ENCODE measurements around the gene KCTD6.

Gene KCTD6

DNA sequence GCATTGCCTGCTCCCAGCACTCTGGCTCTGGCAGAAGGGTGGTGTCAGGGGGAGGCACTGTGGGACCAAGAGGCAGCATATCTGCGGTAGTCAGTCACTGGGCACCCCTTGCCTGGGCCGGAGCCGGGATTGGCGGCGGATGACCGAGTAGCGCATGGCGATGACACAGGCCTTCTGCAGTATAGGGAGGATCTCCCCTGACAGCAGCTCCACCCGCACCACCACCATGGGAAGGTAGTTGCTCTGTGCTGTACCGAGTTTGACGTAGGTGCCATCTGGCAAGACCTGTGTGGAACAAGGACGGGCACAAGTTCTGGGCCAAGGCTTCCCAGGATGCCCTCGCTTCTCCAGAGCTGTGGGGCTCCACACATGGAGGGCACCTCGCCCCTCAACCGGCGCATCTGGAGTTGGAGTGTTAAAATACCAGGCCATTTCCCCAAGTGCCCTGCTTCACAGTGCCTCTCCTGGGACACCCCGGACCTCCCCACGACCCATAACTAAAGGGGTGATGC, 38.5 kb downstream of the KCTD6 start:
- H3K4me3 ChIP-seq (ENCODE audit: low read length): no peak overlapping the region
- TF ChIP-seq, protein P1, sequence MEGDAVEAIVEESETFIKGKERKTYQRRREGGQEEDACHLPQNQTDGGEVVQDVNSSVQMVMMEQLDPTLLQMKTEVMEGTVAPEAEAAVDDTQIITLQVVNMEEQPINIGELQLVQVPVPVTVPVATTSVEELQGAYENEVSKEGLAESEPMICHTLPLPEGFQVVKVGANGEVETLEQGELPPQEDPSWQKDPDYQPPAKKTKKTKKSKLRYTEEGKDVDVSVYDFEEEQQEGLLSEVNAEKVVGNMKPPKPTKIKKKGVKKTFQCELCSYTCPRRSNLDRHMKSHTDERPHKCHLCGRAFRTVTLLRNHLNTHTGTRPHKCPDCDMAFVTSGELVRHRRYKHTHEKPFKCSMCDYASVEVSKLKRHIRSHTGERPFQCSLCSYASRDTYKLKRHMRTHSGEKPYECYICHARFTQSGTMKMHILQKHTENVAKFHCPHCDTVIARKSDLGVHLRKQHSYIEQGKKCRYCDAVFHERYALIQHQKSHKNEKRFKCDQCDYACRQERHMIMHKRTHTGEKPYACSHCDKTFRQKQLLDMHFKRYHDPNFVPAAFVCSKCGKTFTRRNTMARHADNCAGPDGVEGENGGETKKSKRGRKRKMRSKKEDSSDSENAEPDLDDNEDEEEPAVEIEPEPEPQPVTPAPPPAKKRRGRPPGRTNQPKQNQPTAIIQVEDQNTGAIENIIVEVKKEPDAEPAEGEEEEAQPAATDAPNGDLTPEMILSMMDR (IDR thresholded peaks at IDR 0.05; ENCODE audit: insufficient read depth, low read depth, low read length, missing control alignments): no peak
- no peak for DNase-seq (ENCODE audit: low read depth)

DNA sequence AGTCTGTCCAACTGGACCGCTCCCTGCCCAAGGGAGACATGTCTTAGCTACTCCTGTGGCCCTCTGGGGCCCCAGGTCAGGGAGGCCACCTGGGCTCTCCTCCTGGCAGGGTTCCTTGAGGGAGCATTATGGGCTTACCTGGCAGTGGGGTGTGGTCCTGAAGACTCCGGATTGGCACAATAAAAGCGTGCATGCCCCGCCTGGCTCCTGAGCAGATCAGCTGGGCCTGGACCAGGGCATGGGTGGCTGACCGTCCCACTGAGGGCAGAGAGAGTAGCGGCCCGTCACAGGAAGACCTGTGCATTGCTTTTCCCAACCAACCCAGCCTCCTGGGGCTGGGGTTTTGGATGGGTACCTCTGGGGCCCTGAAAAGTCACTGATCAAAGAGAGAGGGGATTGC, 39.7 kb downstream of the KCTD6 start:
- DNase-seq (ENCODE audit: low read depth): no peak
- TF ChIP-seq, protein P1 (IDR thresholded peaks at IDR 0.05; ENCODE audit: insufficient read depth, low read depth, low read length, missing control alignments): no peak
- H3K4me3 ChIP-seq (ENCODE audit: low read length): no peak overlapping the region

DNA sequence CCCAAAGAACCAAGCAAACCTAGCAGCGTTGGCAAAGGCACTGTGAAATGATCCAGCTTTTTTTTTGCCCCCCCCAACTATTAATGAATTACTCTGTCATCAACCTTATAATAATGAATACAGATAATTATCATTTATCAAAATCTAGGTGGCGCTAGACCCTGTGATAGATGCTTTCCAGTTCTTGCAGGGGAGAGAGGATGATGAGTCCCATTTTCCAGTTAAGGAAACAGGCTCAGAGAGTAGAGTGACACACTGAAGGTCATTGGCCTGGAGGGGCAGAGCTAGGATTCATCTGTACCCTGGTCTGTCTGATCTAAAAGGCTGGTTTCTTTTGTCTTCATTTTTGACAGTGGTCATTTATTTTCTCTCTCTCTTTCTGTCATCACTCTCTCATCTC, 40.1 kb downstream of the KCTD6 start:
- no peak overlapping the region for H3K4me3 ChIP-seq (ENCODE audit: low read length)

DNA sequence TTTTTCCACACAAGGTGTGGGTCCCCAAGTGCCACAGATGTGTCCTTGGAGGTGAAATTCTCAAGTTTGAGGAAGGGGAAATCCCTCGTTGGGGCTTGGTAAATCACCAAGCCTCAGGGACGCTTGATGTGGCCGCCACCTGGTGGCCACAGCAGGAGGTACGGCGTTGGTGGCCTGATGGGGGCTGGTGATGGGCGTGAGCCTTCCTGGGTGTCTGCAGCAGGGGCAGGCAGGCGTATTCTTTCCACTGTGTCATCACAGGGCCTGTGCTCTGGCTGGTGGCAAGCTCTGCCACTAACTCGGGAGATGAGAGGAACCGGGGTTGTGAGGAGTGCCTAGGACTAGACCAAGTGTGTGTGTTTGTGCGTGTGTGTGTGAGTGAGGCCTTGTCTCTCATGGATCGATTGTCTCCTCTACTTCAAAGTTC, 40.9 kb downstream of the KCTD6 start:
- TF ChIP-seq, protein P1 (IDR thresholded peaks at IDR 0.05; ENCODE audit: insufficient read depth, low read depth, low read length, missing control alignments): peak; percentile 96
- no peak overlapping the region for H3K4me3 ChIP-seq (ENCODE audit: low read length)
- DNase-seq (ENCODE audit: low read depth): peak; percentile 78

More for the DNA sequence above, 40.1 kb downstream of the KCTD6 start:
- TF ChIP-seq, protein P1 (IDR thresholded peaks at IDR 0.05; ENCODE audit: insufficient read depth, low read depth, low read length, missing control alignments): peak; percentile 32
- DNase-seq (ENCODE audit: low read depth): peak; percentile 44

DNA sequence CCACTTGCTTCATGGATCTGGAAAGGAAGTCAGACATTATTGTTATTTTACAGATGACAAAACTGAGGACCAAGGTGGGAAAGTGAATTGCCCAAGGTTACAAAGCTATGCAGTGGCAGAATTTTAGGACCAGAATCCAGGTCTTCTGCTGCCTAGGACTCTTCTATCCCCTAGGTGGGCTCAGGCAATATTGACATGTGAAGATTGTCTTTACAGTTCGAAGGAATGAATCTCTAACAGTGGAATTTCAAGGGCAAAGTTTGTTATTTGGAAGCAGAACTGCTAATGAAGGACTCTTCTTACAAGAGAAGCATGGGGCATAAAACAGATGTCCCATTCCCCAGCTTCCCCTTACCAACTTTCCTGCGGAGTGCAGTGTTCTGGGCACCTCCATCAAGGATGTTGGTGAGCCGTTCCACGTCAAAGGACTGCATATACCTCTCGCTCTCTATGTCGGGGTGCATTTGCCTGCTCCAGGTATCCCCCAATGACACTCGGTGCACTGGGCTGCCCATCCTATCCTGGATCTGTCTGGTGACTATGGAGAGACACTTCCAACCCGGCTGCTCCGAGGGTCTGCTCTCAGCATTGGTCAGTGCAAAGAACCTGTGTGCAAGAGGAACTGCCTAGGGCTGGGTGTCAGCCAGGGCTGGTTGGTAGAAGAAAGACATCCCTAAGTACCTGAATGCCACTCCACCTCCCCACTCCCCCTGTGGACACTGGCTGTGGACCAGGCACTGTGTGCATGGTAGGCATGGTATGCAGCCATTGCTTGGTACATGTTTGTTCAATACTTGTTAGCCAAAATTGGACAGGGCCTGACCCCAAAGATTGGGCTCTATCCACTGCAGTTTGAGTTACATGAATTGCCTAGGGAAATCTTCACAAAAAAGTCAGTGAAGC, 42.9 kb downstream of the KCTD6 start:
- TF ChIP-seq, protein P1 (IDR thresholded peaks at IDR 0.05; ENCODE audit: insufficient read depth, low read depth, low read length, missing control alignments): no peak

DNA sequence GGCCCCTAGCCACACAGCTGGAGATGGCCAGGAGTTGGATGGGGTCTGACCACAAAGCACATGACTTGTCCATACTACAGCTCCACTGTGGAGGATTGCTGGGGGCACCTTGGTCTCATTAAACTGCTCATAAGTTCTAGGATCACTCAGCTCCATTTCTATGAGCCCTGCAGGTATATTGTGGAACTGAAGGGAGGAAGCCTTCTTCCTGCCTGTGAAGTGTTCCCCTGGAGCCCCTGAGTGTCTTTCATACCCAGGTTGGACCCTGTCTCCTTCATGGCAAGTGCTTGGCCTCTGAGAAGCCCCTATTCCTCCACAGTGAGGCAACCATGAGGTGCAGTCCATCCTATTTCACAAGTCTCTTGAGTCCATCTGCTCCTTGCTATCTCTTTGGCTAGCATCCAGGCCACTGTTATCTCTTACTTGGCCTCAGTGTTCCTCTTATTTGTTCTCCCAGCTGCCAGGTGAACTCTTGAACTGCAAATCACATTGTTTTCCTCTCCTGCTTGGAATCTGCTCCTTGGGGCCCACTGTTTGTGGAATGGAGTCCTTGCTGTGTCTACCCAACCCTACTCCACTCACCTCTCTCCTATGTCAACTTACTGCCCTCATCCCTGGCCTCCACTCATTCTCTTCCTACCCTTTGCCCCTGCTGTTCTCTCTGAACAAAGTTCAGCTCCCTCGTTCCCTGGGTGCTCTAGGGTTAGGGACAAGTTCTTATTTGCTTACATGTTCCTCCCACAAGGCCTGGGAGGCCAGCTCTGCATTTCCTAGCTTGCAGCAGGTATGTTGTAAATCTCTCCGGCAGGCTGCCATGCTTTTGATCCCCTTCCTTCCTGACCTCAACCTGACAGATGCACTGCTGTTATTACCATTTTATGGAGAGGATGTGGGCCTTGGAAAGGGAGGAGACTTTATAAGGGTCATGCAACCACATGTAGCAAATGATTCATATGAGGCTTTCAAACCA, 43.9 kb downstream of the KCTD6 start:
- no peak for DNase-seq (ENCODE audit: low read depth)
- TF ChIP-seq, protein P1 (IDR thresholded peaks at IDR 0.05; ENCODE audit: insufficient read depth, low read depth, low read length, missing control alignments): no peak
- H3K4me3 ChIP-seq (ENCODE audit: low read length): no peak overlapping the region

More for the DNA sequence above, 42.9 kb downstream of the KCTD6 start:
- DNase-seq (ENCODE audit: low read depth): no peak
- no peak overlapping the region for H3K4me3 ChIP-seq (ENCODE audit: low read length)

All from epithelial cell of esophagus (primary cell).